Adrenal gland (tissue), 12 donors: ENCODE results near the gene KDR. TPM values are rescaled to one million over a fixed set of nuclear protein-coding genes. Genes with fewer than 3 reads are reported as not detected.

ENCODE experiments used
- DNase-seq, 7 donors: peaks; one replicate each; pipeline ENCODE4 v3.0.0-alpha.2; 2019 to 2020
- H3K27ac ChIP-seq, 5 donors: fragments of 200-600 bp; sonication (generic) in 4 of 5; 1 replicate in 3 of 5; 2 replicates in 2 of 5; pipeline versions ENCODE4 v1.5.1 to v1.8.0; 2016 to 2020; ENCODE audit warnings: mild to moderate bottlenecking in 1 of 5
- H3K27me3 ChIP-seq: fragments of 200-600 bp; 2 replicates; pipeline ENCODE4 v1.8.0; 2021
- H3K36me3 ChIP-seq, 2 donors: fragments of 200-600 bp; replicated peaks in 1 of 2; 1 replicate in 1 of 2; 2 replicates in 1 of 2; pipeline versions ENCODE4 v1.5.1 to v1.8.0; 2018 to 2022
- H3K4me1 ChIP-seq, 2 donors: fragments of 200-600 bp; replicated peaks in 1 of 2; 1 replicate in 1 of 2; 2 replicates in 1 of 2; pipeline versions ENCODE4 v1.5.1 to v1.8.0; 2018 to 2021
- H3K4me3 ChIP-seq, 4 donors: fragments of 200-600 bp; sonication (generic) in 3 of 4; one replicate each; pipeline ENCODE4 v1.5.1; 2016 to 2018
- H3K9me3 ChIP-seq, 3 donors: fragments of 200-600 bp; sonication (generic) in 1 of 3; replicated peaks in 1 of 3; 1 replicate in 2 of 3; 2 replicates in 1 of 3; pipeline versions ENCODE4 v1.5.1 to v1.8.0; 2016 to 2021
- POLR2A ChIP-seq, 2 donors: fragments of 450-650 bp; IDR thresholded peaks; one replicate each; pipeline ENCODE4 v1.6.1; 2017; ENCODE audit warnings: antibody characterized with exemption in 2 of 2, mild to moderate bottlenecking in 2 of 2, moderate library complexity in 1 of 2
- WGBS, 4 donors: extraction: QIAGEN DNeasy Blood & Tissue Kit in 2 of 4; methylation state at CpG; one replicate each; pipeline versions ENCODE4 v1.1.5 to v1.1.7; 2013 to 2017; 5-methylcytosine and 5-hydroxymethylcytosine counted together
- intact Hi-C, 2 donors: fragments of 100-400 bp; cut with DNase I; formaldehyde crosslinking; loops; one replicate each; pipeline versions ENCODE4 v1.14.1 to v1.15.0; 2022 to 2023
- polyA plus RNA-seq, 3 donors: library from polyadenylated mRNA; stranded (reverse); fragments of 200-250 nt in 2 of 3; fragments of 350-450 nt in 1 of 3; fragmentation: Illumina TruSeq in 1 of 3; extraction: RNeasy Lipid Tissue Mini Kit (QIAGEN cat#74804) in 1 of 3; gene quantifications; one replicate each; pipeline ENCODE4 v1.2.3, GENCODE V29; 2013 to 2014
- total RNA-seq, 9 donors: library from RNA; depleted of rRNA in 4 of 9; stranded (reverse); fragments of >200 nt in 4 of 9; fragments of 120-200 nt in 1 of 9; fragmentation: NEBNext Ultra II Directional in 1 of 9; extraction: Animal tissue kit (Norgen Biotek cat#: 25700) in 1 of 9; gene quantifications; one replicate each; pipeline versions ENCODE4 v1.1.0 to v1.2.4, GENCODE V29; 2013 to 2023
- TF ChIP-seq, protein P1 (sequence below), 6 experiments: fragments of 450-650 bp in 4 of 6; fragments of 200-600 bp in 2 of 6; sonication (generic) in 1 of 6; IDR thresholded peaks; 1 replicate in 5 of 6; 2 replicates in 1 of 6; pipeline versions ENCODE4 v1.5.1 to v1.8.0; 2016 to 2021; ENCODE audit warnings: antibody characterized with exemption in 6 of 6, mild to moderate bottlenecking in 2 of 6, moderate library complexity in 1 of 6
- donor health status: healthy with polysubstance abuse.
- donor health status: Bipolar disorder and iron deficiency.
- donor health status: DM: yes; HTN: yes; CAD: no.
- donor health status: DM: no; HTN: no; CAD: no.
- donor health status: DM: no; HTN: no; CAD: no.
- donor health status: DM: yes; HTN: yes; CAD: no.

The KDR gene
- total and polyA plus RNA-seq, 12 donors, result 5.1 to 69.0 (median 37.7) TPM

DNA sequence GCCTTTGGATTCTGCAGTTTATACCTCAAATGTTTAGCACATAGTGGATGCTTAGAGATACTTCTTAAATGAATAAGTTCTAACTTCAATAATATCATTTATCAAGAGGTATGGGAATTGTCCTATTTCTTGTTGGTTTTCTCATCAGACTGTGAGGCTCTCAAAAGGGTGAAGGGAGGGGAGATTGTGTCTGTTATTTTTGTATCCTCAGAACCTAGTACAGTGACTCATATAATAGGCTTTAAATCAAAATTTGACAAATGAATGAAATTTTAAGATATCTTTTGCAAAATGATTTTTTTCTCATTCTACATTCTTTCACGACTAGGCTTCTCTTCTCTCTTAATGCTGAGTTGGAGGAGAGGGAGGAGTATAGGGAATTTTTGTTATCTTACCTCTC lies 89.5 kb downstream of the KDR start:
- WGBS, 4 donors, result 29 to 46% (median 38%) methylated on average over 1 of the region's 1 CpG
- Histone ChIP-seq H3K27ac (no peak overlapping the region), H3K9me3 (no peaks in the 10 kb centered on the region), H3K4me1 (peaks cover 8 to 10% of the 10 kb centered on the region in 2 donors), H3K36me3 (no peaks in the 10 kb centered on the region), H3K4me3 (no peak overlapping the region), H3K27me3 (no peaks in the 10 kb centered on the region)
- intact Hi-C loops, result no loop called here
- TF ChIP-seq, protein P1, sequence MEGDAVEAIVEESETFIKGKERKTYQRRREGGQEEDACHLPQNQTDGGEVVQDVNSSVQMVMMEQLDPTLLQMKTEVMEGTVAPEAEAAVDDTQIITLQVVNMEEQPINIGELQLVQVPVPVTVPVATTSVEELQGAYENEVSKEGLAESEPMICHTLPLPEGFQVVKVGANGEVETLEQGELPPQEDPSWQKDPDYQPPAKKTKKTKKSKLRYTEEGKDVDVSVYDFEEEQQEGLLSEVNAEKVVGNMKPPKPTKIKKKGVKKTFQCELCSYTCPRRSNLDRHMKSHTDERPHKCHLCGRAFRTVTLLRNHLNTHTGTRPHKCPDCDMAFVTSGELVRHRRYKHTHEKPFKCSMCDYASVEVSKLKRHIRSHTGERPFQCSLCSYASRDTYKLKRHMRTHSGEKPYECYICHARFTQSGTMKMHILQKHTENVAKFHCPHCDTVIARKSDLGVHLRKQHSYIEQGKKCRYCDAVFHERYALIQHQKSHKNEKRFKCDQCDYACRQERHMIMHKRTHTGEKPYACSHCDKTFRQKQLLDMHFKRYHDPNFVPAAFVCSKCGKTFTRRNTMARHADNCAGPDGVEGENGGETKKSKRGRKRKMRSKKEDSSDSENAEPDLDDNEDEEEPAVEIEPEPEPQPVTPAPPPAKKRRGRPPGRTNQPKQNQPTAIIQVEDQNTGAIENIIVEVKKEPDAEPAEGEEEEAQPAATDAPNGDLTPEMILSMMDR (IDR thresholded peaks at IDR 0.05), result no peak
- TF ChIP-seq POLR2A (IDR thresholded peaks at IDR 0.05), result no peak
- no peak for DNase-seq

GRCh38 chr4:55033296-55033695 lies 92.1 kb downstream of the KDR start:
- intact Hi-C loops, result no loop called here
- DNase-seq, result no peak
- Histone ChIP-seq H3K4me1 (peaks cover under 1 to 1% of the 10 kb centered on the region in 2 donors), H3K27me3 (no peaks in the 10 kb centered on the region), H3K36me3 (no peaks in the 10 kb centered on the region), H3K9me3 (no peaks in the 10 kb centered on the region), H3K4me3 (no peak overlapping the region), H3K27ac (peak overlapping the region in 1 of 5 donors; percentile 34)
- TF ChIP-seq, protein P1 (IDR thresholded peaks at IDR 0.05), result no peak
- no peak for TF ChIP-seq POLR2A (IDR thresholded peaks at IDR 0.05)
- WGBS, 4 donors, result 59 to 70% (median 67%) methylated on average over 8 of the region's 8 CpGs

GRCh38 chr4:55032788-55033187 lies 92.6 kb downstream of the KDR start:
- intact Hi-C loops, result no loop called here
- Histone ChIP-seq H3K4me3 (no peak overlapping the region), H3K9me3 (no peaks in the 10 kb centered on the region), H3K36me3 (no peaks in the 10 kb centered on the region), H3K4me1 (no peaks in the 10 kb centered on the region), H3K27me3 (no peaks in the 10 kb centered on the region), H3K27ac (no peak overlapping the region)
- TF ChIP-seq, protein P1 (IDR thresholded peaks at IDR 0.05), result no peak
- TF ChIP-seq POLR2A (IDR thresholded peaks at IDR 0.05), result no peak
- WGBS, 4 donors, result 63 to 72% (median 68%) methylated on average over 1 of the region's 1 CpG
- no peak for DNase-seq

DNA sequence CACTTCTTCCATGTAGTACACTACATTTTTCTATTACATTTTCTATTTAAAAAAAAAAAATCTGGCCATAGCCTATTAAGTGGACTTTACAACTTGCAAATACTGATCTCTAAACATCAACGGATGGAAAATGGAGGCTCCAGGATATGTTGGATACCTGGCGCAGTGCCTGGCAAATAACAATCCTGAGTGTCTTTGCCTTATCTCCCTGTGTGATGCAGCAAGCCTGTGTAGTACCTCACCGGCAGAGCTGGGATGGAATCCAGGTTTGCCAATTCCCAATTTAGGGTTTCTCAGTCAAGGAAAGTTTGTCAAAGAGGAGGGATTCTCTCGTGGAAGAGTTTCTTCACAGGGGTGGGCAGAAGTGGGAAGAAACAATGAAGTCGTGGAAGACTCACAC lies 93.2 kb downstream of the KDR start:
- Histone ChIP-seq H3K36me3 (no peaks in the 10 kb centered on the region), H3K27ac (no peak overlapping the region), H3K9me3 (no peaks in the 10 kb centered on the region), H3K4me3 (no peak overlapping the region), H3K4me1 (no peaks in the 10 kb centered on the region), H3K27me3 (no peaks in the 10 kb centered on the region)
- intact Hi-C loops, result no loop called here
- DNase-seq, result no peak
- TF ChIP-seq, protein P1 (IDR thresholded peaks at IDR 0.05), result no peak
- TF ChIP-seq POLR2A (IDR thresholded peaks at IDR 0.05), result no peak
- WGBS, 4 donors, result 67 to 83% (median 73%) methylated on average over 5 of the region's 5 CpGs
